HG03139 (cell line): ENCODE results near the gene REC8.
A peak's percentile ranks its signal among the peaks of the same experiment; 100 is the strongest.
"Not testable (repeated sequence)": the region's sequence is repeated elsewhere in the genome, so short reads cannot be mapped to it uniquely, and the experiment has no call there.

Source experiments
- ATAC-seq: cut with Tn5 transposase; IDR thresholded peaks from one replicate; pipeline ENCODE4 v1.9.1; 2021; ENCODE audit not compliant: unreplicated experiment

The REC8 gene

GRCh38 chr14:24183014-24183481, 11.2 kb downstream of the REC8 start:
- ATAC-seq: no peak

- no peak for ATAC-seq
Measured at GRCh38 chr14:24184104-24184970, 12.5 kb downstream of the REC8 start.

GRCh38 chr14:24185026-24185425, 13.1 kb downstream of the REC8 start:
- ATAC-seq: no peak

GRCh38 chr14:24185741-24186140, 13.9 kb downstream of the REC8 start:
- no peak for ATAC-seq

GRCh38 chr14:24186831-24187538, 15.1 kb downstream of the REC8 start:
- ATAC-seq: no peak

- no peak for ATAC-seq
Measured at GRCh38 chr14:24187539-24187915, 15.6 kb downstream of the REC8 start.

GRCh38 chr14:24188251-24189058, 16.6 kb downstream of the REC8 start, which contains the start of gene IPO4:
TSS of gene IPO4 (minus strand) at chr14:24188816. CDS start at chr14:24188787, 29 bp downstream.
- ATAC-seq: peak; percentile 86

GRCh38 chr14:24189059-24189375, 17.1 kb downstream of the REC8 start:
- ATAC-seq: no peak

GRCh38 chr14:24189460-24189859, 17.6 kb downstream of the REC8 start:
- ATAC-seq: no peak

- ATAC-seq: no peak
Measured at GRCh38 chr14:24190416-24190815, 18.5 kb downstream of the REC8 start.

- no peak for ATAC-seq
Measured at GRCh38 chr14:24192933-24193332, 21.1 kb downstream of the REC8 start.

- no peak for ATAC-seq
Measured at GRCh38 chr14:24194186-24194872, 22.4 kb downstream of the REC8 start.

- no peak for ATAC-seq
Measured at GRCh38 chr14:24194873-24195185, 22.9 kb downstream of the REC8 start.

GRCh38 chr14:24195186-24196070, 23.5 kb downstream of the REC8 start, which contains the start of gene TM9SF1:
TSS of gene TM9SF1 (minus strand) at chr14:24195441. CDS start at chr14:24195019, 422 bp downstream.
- peak; percentile 78 for ATAC-seq

GRCh38 chr14:24196071-24197055, 24.5 kb downstream of the REC8 start:
- ATAC-seq: peak; percentile 10

GRCh38 chr14:24197056-24197450, 25.2 kb downstream of the REC8 start:
- no peak for ATAC-seq

GRCh38 chr14:24198814-24199524, 27.1 kb downstream of the REC8 start:
- no peak for ATAC-seq

GRCh38 chr14:24202538-24202937, 30.7 kb downstream of the REC8 start:
- ATAC-seq: not testable (repeated sequence)
